Keratinocyte (primary cell): ENCODE data around the gene GRB14. TPM values are rescaled to one million over a fixed set of nuclear protein-coding genes. Genes with fewer than 3 reads are reported as not detected.

Source experiments
- DNase-seq: peaks from one replicate; pipeline ENCODE4 v3.0.0-alpha.2; 2011; ENCODE audit warnings: low read depth, missing footprints, low spot score
- FAIRE-seq: peaks from 2 replicates; lab custom pipeline; 2011; peaks lifted over from hg19 to GRCh38; lab: Jason Lieb, UNC
- H2AFZ ChIP-seq: 2 replicates; pipeline ENCODE4 v1.6.0; 2012; ENCODE audit warnings: low read length, control low read depth, inconsistent platforms; ENCODE audit not compliant: control insufficient read depth
- H3K27ac ChIP-seq: 2 replicates; pipeline ENCODE4 v1.5.1; 2011; ENCODE audit warnings: low read length; ENCODE audit not compliant: control insufficient read depth, insufficient read depth
- H3K27me3 ChIP-seq: 3 replicates; pipeline ENCODE4 v1.6.0; 2011; ENCODE audit warnings: low read length; ENCODE audit not compliant: control insufficient read depth, insufficient read depth; ENCODE audit errors: extremely low read depth
- H3K36me3 ChIP-seq, 2 experiments: 2 replicates in 1 of 2; 3 replicates in 1 of 2; pipeline ENCODE4 v1.5.1; 2011; ENCODE audit warnings: low read length in 2 of 2, mild to moderate bottlenecking in 1 of 2; ENCODE audit not compliant: control insufficient read depth in 2 of 2, insufficient read depth in 2 of 2; ENCODE audit errors: extremely low read depth in 1 of 2
- H3K4me1 ChIP-seq: 3 replicates; pipeline ENCODE4 v1.5.1; 2011; ENCODE audit warnings: low read length; ENCODE audit not compliant: control insufficient read depth, insufficient read depth; ENCODE audit errors: extremely low read depth
- H3K4me2 ChIP-seq: 3 replicates; pipeline ENCODE4 v1.6.0; 2011; ENCODE audit warnings: low read depth, low read length; ENCODE audit not compliant: control insufficient read depth, insufficient read depth; ENCODE audit errors: extremely low read depth
- H3K4me3 ChIP-seq, 3 experiments: fragments of 200-600 bp in 1 of 3; sonication (generic) in 1 of 3; 2 replicates in 2 of 3; 3 replicates in 1 of 3; pipeline ENCODE4 v1.5.1; 2011 to 2016; ENCODE audit warnings: low read length in 3 of 3, mild to moderate bottlenecking in 3 of 3, control low read depth in 2 of 3, inconsistent platforms in 1 of 3, low read depth in 1 of 3, mixed read lengths in 1 of 3, mixed run types in 1 of 3, moderate library complexity in 1 of 3; ENCODE audit not compliant: control insufficient read depth in 2 of 3, insufficient read depth in 2 of 3; ENCODE audit errors: extremely low read depth in 1 of 3
- H3K79me2 ChIP-seq: 2 replicates; pipeline ENCODE4 v1.6.0; 2012; ENCODE audit warnings: low read length; ENCODE audit not compliant: control insufficient read depth, insufficient read depth
- H3K9ac ChIP-seq: 3 replicates; pipeline ENCODE4 v1.6.0; 2011; ENCODE audit warnings: low read length; ENCODE audit not compliant: control insufficient read depth, insufficient read depth; ENCODE audit errors: extremely low read depth
- H3K9me1 ChIP-seq: 3 replicates; pipeline ENCODE4 v1.6.0; 2011; ENCODE audit warnings: low read length; ENCODE audit not compliant: control insufficient read depth, insufficient read depth; ENCODE audit errors: extremely low read depth
- H3K9me3 ChIP-seq: 2 replicates; pipeline ENCODE4 v1.5.1; 2012; ENCODE audit warnings: low read depth, low read length; ENCODE audit not compliant: control insufficient read depth
- H4K20me1 ChIP-seq: 3 replicates; pipeline ENCODE4 v1.6.0; 2011; ENCODE audit warnings: low read length; ENCODE audit not compliant: control insufficient read depth, insufficient read depth; ENCODE audit errors: extremely low read depth
- CTCF ChIP-seq, 3 experiments: IDR thresholded peaks in 1 of 3; conservative IDR thresholded peaks in 1 of 3; optimal IDR thresholded peaks in 1 of 3; 2 replicates in 2 of 3; 3 replicates in 1 of 3; pipeline versions ENCODE3 to v1.5.1; 2011; ENCODE audit warnings: low read length in 3 of 3, mild to moderate bottlenecking in 3 of 3, moderate library complexity in 2 of 3, control low read depth in 1 of 3, inconsistent platforms in 1 of 3; ENCODE audit not compliant: insufficient read depth in 2 of 3; ENCODE audit errors: extremely low read depth in 1 of 3
- EZH2 ChIP-seq: IDR thresholded peaks from one replicate; pipeline ENCODE4 v1.6.1; 2012; ENCODE audit warnings: inconsistent platforms, mild to moderate bottlenecking, low read length, moderate library complexity
- dilution Hi-C: fragments of 300-500 bp; cut with MboI; formaldehyde crosslinking; loops from one replicate; pipeline ENCODE4 v1.7.0; 2020; ENCODE audit warnings: low sequenced_read_pairs; ENCODE audit not compliant: extremely low pct_ligation_motif_present
- polyA plus RNA-seq, 5 experiments: library from polyadenylated mRNA; depleted of rRNA in 3 of 5; stranded (reverse) in 3 of 5; stranded (forward) in 1 of 5; unstranded in 1 of 5; fragments of >200 nt; gene quantifications; 1 replicate in 1 of 5; 2 replicates in 3 of 5; 3 replicates in 1 of 5; pipeline versions ENCODE4 v1.2.1 to v1.2.3, GENCODE V29; 2011 to 2012; ENCODE audit warnings: missing spikeins in 2 of 5, low read depth in 1 of 5, low replicate concordance in 1 of 5

GRB14 gene
- polyA plus RNA-seq, 1 donor (not counting 4 experiments of a cell fraction or from before 2014, with no cell fraction given), result 4.2 TPM

- no peaks in the 10 kb centered on the region for H3K9me3 ChIP-seq
- no peak overlapping the region for H3K4me3 ChIP-seq
- H3K36me3 ChIP-seq, result no peaks in the 10 kb centered on the region
- TF ChIP-seq CTCF (optimal IDR thresholded peaks at IDR 0.05 in 1 of 3, IDR thresholded peaks at IDR 0.05 in 1 of 3, conservative IDR thresholded peaks at IDR 0.05 in 1 of 3; ENCODE audit: extremely low read depth in 1 of 3, insufficient read depth in 2 of 3, low read length in 3 of 3) (peak in 1 of 3 experiments; percentile 34), EZH2 (no peak)
- peaks cover 20% of the 10 kb centered on the region for H3K4me1 ChIP-seq
- no peaks in the 10 kb centered on the region for H3K79me2 ChIP-seq
- no peak overlapping the region for H3K27ac ChIP-seq
- FAIRE-seq, result no peak
- no peak overlapping the region for H2AFZ ChIP-seq
- no peak overlapping the region for H3K9ac ChIP-seq
- dilution Hi-C loops, result no loop called here
- no peak overlapping the region for H3K4me2 ChIP-seq
- no peaks in the 10 kb centered on the region for H3K27me3 ChIP-seq
- H4K20me1 ChIP-seq, result no peaks in the 10 kb centered on the region
- no peak for DNase-seq
- no peaks in the 10 kb centered on the region for H3K9me1 ChIP-seq
Measured at GRCh38 chr2:164655750-164656149, 34.5 kb upstream of the GRB14 start.

- no peak overlapping the region for H3K27ac ChIP-seq
- no peak overlapping the region for H3K9ac ChIP-seq
- H3K36me3 ChIP-seq, result no peaks in the 10 kb centered on the region
- no peaks in the 10 kb centered on the region for H3K27me3 ChIP-seq
- no peaks in the 10 kb centered on the region for H4K20me1 ChIP-seq
- no peak overlapping the region for H2AFZ ChIP-seq
- H3K9me1 ChIP-seq, result no peaks in the 10 kb centered on the region
- no peak overlapping the region for H3K4me2 ChIP-seq
- FAIRE-seq (peak; percentile 62), DNase-seq (no peak)
- H3K4me1 ChIP-seq, result peaks cover 20% of the 10 kb centered on the region
- dilution Hi-C loops, result no loop called here
- TF ChIP-seq EZH2 (no peak), CTCF (optimal IDR thresholded peaks at IDR 0.05 in 1 of 3, IDR thresholded peaks at IDR 0.05 in 1 of 3, conservative IDR thresholded peaks at IDR 0.05 in 1 of 3; ENCODE audit: extremely low read depth in 1 of 3, insufficient read depth in 2 of 3, low read length in 3 of 3) (no peak)
- no peak overlapping the region for H3K4me3 ChIP-seq
- H3K79me2 ChIP-seq, result no peaks in the 10 kb centered on the region
- no peaks in the 10 kb centered on the region for H3K9me3 ChIP-seq
Measured at GRCh38 chr2:164655336-164655735, 34.1 kb upstream of the GRB14 start.
